Measurements from ENCODE around the gene POC1B. TPM values are rescaled to one million over a fixed set of nuclear protein-coding genes. Genes with fewer than 3 reads are reported as not detected.
"Not testable (repeated sequence)": the region's sequence is repeated elsewhere in the genome, so short reads cannot be mapped to it uniquely, and the experiment has no call there.

The POC1B gene
- total RNA-seq, 2 donors from 2014 or later: 10.9 to 32.6 TPM

DNA sequence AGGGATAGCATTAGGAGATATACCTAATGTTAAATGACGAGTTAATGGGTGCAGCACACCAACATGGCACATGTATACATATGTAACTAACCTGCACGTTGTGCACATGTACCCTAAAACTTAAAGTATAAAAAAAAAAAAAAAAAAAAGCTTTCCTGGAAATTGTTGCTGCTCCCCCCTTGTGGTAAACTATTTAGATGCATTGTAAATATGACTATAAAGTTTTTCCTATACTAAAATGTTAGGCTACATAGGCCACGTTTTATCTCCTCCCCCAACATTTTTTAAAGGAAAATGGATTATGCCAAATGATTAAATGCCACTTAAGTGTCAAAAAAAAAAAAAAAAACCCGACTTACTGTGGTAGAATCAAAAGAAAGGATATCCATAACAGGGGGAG is 66.6 kb downstream of the POC1B start:
- not testable (repeated sequence) for ATAC-seq; H3K4me1 ChIP-seq; H3K4me3 ChIP-seq; DNase-seq; H3K27me3 ChIP-seq; H3K27ac ChIP-seq; H3K9me3 ChIP-seq; H3K36me3 ChIP-seq (replicated peaks in 1 of 2; ENCODE audit: insufficient read depth in 1 of 2, low read depth in 2 of 2)
- 39 to 47% methylated on average over 4 of the region's 4 CpGs for WGBS, 2 donors
- TF ChIP-seq CTCF (IDR thresholded peaks at IDR 0.05): peak in 2 of 7 experiments; percentile 19 to 21
- intact Hi-C loops (cut with DNase I): loop anchor here (10.0 kb wide), 1 partner anchor 94 kb away; no protein-coding TSS in a partner anchor

GRCh38 chr12:89456565-89456964 is 69.3 kb downstream of the POC1B start:
- DNase-seq: no peak
- Histone ChIP-seq H3K27ac (no peak overlapping the region), H3K36me3 (replicated peaks in 1 of 2; ENCODE audit: insufficient read depth in 1 of 2, low read depth in 2 of 2) (no peaks in the 10 kb centered on the region), H3K4me1 (no peaks in the 10 kb centered on the region), H3K27me3 (no peaks in the 10 kb centered on the region), H3K9me3 (no peaks in the 10 kb centered on the region), H3K4me3 (no peak overlapping the region)
- TF ChIP-seq POLR2A (IDR thresholded peaks at IDR 0.05) (no peak), CTCF (IDR thresholded peaks at IDR 0.05) (no peak)
- 64 to 77% methylated on average over 1 of the region's 1 CpG for WGBS, 2 donors
- intact Hi-C loops (cut with DNase I): loop anchor here (10.0 kb wide), 1 partner anchor 92 kb away; no protein-coding TSS in a partner anchor
- no peak for ATAC-seq

GRCh38 chr12:89454080-89454848 is 71.6 kb downstream of the POC1B start:
- 75 to 79% methylated on average over 7 of the region's 7 CpGs for WGBS, 2 donors
- Histone ChIP-seq H3K27me3 (no peaks in the 10 kb centered on the region), H3K9me3 (no peaks in the 10 kb centered on the region), H3K4me1 (no peaks in the 10 kb centered on the region), H3K36me3 (replicated peaks in 1 of 2; ENCODE audit: insufficient read depth in 1 of 2, low read depth in 2 of 2) (no peaks in the 10 kb centered on the region), H3K27ac (no peak overlapping the region), H3K4me3 (no peak overlapping the region)
- ATAC-seq (no peak), DNase-seq (no peak)
- intact Hi-C loops (cut with DNase I): loop anchor here (10.0 kb wide), 1 partner anchor 89 kb away; no protein-coding TSS in a partner anchor
- TF ChIP-seq CTCF (IDR thresholded peaks at IDR 0.05) (no peak), POLR2A (IDR thresholded peaks at IDR 0.05) (no peak)

DNA sequence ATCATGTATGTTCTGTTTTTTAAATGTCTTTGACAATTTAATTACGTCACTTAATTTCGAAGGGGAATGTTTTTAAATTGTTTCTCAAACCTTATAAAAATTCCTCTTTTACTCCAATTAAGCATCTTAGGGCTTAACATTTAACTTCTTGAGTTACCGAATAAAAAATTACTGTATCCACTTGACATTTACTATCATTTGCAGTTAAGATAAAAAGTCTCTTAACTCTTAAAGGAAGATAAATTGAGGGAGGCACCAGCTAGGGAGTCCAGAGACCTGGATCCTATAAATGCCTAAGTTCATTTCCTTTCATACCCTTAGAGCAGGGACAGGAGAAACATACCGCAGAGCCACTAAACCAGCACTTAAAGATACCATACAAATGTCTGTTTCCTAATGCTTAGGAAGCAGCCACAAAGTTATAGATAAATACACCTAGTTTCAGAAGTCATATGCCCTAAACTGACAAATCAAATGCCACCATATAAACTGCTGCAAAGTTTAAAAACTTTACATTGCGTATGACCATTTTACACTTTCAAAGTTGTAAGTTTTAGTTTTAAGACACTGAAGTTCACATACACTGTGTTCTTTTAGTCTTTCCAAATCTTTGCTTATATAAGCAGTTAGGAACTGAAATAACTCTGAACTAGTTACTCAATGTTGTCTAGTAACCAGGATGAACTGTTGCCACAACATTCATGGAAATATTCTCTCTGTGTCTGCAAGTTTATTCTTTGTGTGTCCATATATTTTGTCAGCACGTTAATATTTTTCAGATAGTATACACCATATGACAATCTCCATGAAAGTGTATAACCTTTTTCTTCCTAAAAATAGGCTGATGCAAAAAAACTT is 72.5 kb downstream of the POC1B start:
- intact Hi-C loops (cut with DNase I): loop anchor here (10.0 kb wide), 1 partner anchor 89 kb away; no protein-coding TSS in a partner anchor
- Histone ChIP-seq H3K27me3 (no peaks in the 10 kb centered on the region), H3K4me1 (no peaks in the 10 kb centered on the region), H3K4me3 (no peak overlapping the region), H3K27ac (no peak overlapping the region), H3K36me3 (replicated peaks in 1 of 2; ENCODE audit: insufficient read depth in 1 of 2, low read depth in 2 of 2) (no peaks in the 10 kb centered on the region), H3K9me3 (no peaks in the 10 kb centered on the region)
- WGBS, 2 donors: 69 to 73% methylated on average over 6 of the region's 6 CpGs
- ATAC-seq (peak; percentile 24), DNase-seq (no peak)
- TF ChIP-seq POLR2A (IDR thresholded peaks at IDR 0.05) (no peak), CTCF (IDR thresholded peaks at IDR 0.05) (no peak)

All from body of pancreas (tissue), 4 donors.